GM12864 (cell line): ENCODE measurements around the gene PSKH1.
A peak's percentile ranks its signal among the peaks of the same experiment; 100 is the strongest.

ENCODE experiments used
- DNase-seq: peaks from one replicate; pipeline ENCODE4 v3.0.0-alpha.2; 2011; ENCODE audit warnings: low read depth
- H3K4me3 ChIP-seq: 2 replicates; pipeline ENCODE4 v1.5.1; 2011; ENCODE audit warnings: mild to moderate bottlenecking, low read depth, low read length, control low read depth
- TF ChIP-seq, protein P1 (sequence below): IDR thresholded peaks from 2 replicates; pipeline ENCODE4 v1.5.1; 2011; ENCODE audit warnings: low read depth, mild to moderate bottlenecking, moderate library complexity, low read length, control low read depth, inconsistent platforms; ENCODE audit errors: missing control alignments

PSKH1 gene

DNA sequence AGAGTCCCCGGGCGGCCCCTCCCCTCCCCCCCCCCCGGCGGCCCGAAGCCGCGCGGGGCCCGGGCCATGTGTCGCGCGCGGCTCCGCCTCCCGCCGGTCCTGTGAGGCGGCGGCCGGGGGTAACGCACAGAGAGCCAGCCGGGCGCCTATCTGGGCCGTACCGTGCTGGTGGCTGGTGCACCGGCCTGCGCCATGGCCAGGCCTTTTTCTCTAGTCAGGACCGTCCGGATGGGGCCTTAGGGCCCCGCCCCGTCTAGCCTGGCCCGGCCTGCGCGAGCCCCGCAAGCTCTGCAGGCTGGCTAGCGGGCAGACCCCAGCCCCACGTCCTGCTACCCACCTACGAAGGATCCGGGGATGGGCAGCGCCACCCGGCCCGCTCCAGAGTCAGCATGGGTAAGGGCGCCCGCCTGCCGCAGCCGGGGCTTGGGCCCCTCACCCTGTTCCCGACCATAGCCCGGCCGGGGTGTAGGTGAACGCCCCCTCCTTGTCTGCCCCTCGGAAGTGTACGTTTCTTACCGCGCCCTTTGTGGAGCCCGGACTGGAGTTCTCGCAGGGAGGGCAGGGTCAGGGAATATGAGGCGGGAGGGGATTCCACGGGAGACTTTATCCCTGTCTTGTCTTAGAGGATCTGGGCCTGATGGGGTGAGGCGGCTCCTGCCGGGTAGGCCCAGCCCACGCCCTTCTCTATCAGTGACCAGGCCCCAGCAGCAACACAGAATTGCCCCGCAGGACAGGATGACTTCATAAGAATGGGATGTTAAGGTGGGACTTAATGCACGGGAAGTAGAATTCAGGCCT lies 45.8 kb upstream of the PSKH1 start, which contains the start of gene CENPT:
Gene CENPT, minus strand, starts transcription at position 630 of the 798 bp plus-strand sequence. CDS start 13,834 bp downstream, outside the sequence.
- no peak for DNase-seq
- H3K4me3 ChIP-seq = peak within 1 kb of the TSS; percentile 74
- TF ChIP-seq, protein P1, sequence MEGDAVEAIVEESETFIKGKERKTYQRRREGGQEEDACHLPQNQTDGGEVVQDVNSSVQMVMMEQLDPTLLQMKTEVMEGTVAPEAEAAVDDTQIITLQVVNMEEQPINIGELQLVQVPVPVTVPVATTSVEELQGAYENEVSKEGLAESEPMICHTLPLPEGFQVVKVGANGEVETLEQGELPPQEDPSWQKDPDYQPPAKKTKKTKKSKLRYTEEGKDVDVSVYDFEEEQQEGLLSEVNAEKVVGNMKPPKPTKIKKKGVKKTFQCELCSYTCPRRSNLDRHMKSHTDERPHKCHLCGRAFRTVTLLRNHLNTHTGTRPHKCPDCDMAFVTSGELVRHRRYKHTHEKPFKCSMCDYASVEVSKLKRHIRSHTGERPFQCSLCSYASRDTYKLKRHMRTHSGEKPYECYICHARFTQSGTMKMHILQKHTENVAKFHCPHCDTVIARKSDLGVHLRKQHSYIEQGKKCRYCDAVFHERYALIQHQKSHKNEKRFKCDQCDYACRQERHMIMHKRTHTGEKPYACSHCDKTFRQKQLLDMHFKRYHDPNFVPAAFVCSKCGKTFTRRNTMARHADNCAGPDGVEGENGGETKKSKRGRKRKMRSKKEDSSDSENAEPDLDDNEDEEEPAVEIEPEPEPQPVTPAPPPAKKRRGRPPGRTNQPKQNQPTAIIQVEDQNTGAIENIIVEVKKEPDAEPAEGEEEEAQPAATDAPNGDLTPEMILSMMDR = no peak

DNA sequence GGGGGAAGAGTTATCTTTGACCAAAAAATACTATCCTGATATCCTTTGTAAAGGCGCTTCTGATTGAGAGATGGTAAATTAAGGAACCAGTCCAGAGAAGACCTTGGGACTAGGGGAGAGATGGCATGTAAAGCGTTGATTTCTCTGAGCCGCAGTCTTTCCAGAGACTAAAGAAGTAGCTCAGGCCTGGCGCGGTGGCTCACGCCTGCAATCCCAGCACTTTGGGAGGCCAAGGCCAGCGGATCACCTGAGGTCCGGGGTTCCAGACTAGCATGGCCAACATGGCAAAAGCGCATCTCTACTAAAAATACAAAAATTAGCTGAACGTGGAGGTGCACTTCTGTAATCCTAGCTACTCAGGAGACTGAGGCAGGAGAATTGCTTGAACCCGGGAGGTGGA lies 44.9 kb upstream of the PSKH1 start:
- TF ChIP-seq, protein P1 = no peak
- DNase-seq = no peak
- peak overlapping the region; percentile 74 for H3K4me3 ChIP-seq

DNA sequence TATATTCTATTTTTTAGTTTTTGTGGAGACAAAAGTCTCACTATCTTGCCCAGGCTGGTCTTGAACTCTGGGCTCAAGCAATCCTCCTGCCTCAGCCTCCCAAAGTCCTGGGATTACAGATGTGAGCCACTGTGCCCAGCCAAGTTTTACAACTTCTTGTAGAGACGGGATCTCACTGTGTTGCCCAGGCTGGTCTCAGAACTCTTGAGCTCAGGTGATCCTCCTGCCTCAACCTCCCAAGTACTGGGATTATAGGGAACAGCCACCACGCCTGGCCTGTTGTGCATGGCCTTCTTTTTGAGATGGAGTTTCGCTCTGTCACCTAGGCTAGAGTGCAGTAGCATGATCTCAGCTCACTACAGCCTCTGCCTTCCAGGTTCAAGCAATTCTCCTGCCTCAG lies 39.4 kb upstream of the PSKH1 start:
- DNase-seq = no peak
- no peak overlapping the region for H3K4me3 ChIP-seq
- TF ChIP-seq, protein P1 = no peak

DNA sequence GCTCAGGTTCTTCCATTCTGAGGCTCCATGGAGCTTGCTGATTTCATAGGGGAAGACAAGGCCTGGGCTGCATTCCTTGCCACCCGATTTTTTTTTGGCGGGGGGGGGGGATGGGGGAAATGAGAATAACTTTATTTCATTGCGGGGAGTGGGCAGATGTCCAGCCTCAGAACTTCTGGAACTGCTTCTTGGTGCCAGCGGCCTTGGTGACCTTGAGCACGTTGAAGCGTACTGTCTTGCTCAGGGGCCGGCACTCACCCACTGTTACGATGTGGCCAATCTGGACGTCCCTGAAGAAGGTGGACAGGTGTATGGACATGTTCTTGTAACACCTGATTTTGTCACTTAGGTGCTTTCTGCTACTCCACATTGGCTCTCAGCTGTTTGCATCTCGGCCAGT lies 37.3 kb upstream of the PSKH1 start:
- TF ChIP-seq, protein P1 = no peak
- H3K4me3 ChIP-seq = no peak overlapping the region
- no peak for DNase-seq

DNA sequence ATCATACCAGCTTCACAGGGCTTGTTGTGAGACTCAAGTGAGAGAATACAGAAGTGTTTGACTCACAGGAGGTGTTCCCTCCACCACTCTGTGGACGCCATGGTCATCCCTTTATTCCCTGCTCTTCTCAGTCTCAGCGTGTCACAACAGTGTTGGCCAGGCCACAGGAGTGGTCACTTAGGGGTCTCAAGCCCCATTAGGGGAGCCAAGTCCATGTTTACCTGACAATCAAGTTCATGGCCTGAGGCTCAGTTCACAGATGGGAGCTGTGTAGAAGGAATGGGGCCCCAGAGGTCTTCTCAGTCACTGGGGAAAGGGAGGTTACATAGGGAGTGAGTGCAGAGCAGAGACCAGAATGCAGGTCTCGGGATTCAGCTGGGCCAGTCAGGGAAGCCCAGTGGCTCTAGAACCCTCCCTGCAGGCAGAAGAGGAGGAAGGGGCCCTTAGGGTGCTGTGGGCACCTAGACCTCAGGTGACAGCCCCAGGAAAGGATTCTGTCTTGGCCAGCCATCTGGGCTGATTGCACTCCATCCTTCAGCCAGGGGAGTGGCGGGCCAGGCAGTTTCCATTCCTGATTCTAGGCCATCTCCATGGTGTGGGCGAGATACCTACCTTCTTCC lies 36.0 kb upstream of the PSKH1 start:
- no peak for DNase-seq

DNA sequence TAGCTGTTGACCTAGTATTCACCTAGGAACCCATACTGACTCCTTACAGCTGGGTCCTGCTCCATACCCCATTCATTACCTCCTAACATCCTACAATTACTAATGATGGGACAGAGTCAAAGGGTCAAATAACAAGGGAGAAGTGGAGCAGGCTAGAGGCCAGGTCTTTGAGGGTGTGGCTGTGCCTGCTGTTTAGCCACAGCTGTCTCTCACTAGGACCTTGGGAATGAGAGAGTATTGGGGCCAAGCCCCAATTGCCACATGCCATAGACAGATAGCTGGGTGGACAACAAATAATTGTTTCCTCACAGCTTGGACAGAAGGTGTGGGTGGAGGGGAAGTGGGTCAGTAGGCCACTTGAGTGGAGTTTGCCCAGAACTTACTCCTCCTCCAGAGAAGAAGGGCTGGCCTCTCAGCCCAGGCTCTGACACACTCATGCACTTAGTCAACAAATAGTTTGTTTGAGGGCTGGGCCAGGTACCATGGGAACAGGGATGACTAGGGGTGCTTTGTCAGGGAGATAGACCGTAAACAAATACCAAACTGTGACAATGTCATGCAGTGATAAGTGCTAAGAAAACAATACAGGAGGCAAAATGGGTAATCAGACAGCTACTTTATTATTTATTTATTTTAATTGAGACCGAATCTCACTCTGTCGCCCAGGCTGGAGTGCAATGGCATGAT lies 35.4 kb upstream of the PSKH1 start:
- TF ChIP-seq, protein P1 = no peak
- no peak overlapping the region for H3K4me3 ChIP-seq
- DNase-seq = no peak

More for the DNA sequence above, 36.0 kb upstream of the PSKH1 start:
- no peak overlapping the region for H3K4me3 ChIP-seq
- TF ChIP-seq, protein P1 = no peak
